Fibroblast of villous mesenchyme (primary cell): Measurements from ENCODE around the gene RASGRF1. TPM values are rescaled to one million over a fixed set of nuclear protein-coding genes. Genes with fewer than 3 reads are reported as not detected.

ENCODE experiments used
- DNase-seq: peaks from one replicate; pipeline ENCODE4 v3.0.0-alpha.2; 2010; ENCODE audit warnings: low read depth
- H3K4me3 ChIP-seq: 2 replicates; pipeline ENCODE4 v1.5.1; 2011; ENCODE audit warnings: low read depth, mild to moderate bottlenecking, low read length
- CTCF ChIP-seq: IDR thresholded peaks from 2 replicates; pipeline ENCODE4 v1.5.1; 2012; ENCODE audit warnings: low read depth, mild to moderate bottlenecking, low read length; ENCODE audit not compliant: insufficient read depth
- total RNA-seq: library from RNA; depleted of rRNA; stranded (reverse); fragments of >200 nt; gene quantifications from 2 replicates; pipeline ENCODE4 v1.2.3, GENCODE V29; 2012

Gene RASGRF1
- total RNA-seq, 1 donor = 0.43 TPM

- no peak overlapping the region for H3K4me3 ChIP-seq
- TF ChIP-seq CTCF = no peak
- no peak for DNase-seq
Measured at GRCh38 chr15:78912316-78912715, 178.3 kb downstream of the RASGRF1 start.

- H3K4me3 ChIP-seq = no peak overlapping the region
- TF ChIP-seq CTCF = no peak
- DNase-seq = no peak
Measured at GRCh38 chr15:78910271-78910670, 180.3 kb downstream of the RASGRF1 start.

Other genes with a start within 250 kb of the RASGRF1 start
- 366 and 480 TPM in 2 replicates for gene MORF4L1, start 217.9 kb downstream of the RASGRF1 start, total RNA-seq
- 15.1 and 22.9 TPM in 2 replicates for gene CTSH, start 145.7 kb downstream of the RASGRF1 start, total RNA-seq
- gene ANKRD34C, start 191.9 kb upstream of the RASGRF1 start, total RNA-seq = under 0.01 TPM in 1 of 2 replicates, not detected in the other
- gene TMED3, start 220.3 kb upstream of the RASGRF1 start, total RNA-seq = 98.2 and 104 TPM in 2 replicates